Activated CD8-positive, alpha-beta T cell treated with anti-CD3 and anti-CD28 coated beads, Interleukin-2, amount 10 ng/mL, durations not matched to agents 7 days and 5 days (primary cell): ENCODE results near the gene TNFSF4. TPM values are rescaled to one million over a fixed set of nuclear protein-coding genes. Genes with fewer than 3 reads are reported as not detected.

Experiments used
- ATAC-seq: fragments of 150-1000 bp; cut with Tn5 transposase; one replicate; pipeline ENCODE4 v1.10.0; 2021; ENCODE audit warnings: moderate library complexity
- CTCF ChIA-PET: fragments of 350-600 bp; sonication (Branson Sonifier 250); formaldehyde crosslinking; loops from one replicate; lab custom pipeline; 2021; ENCODE audit warnings: antibody characterized with exemption; lab: Charles Lee
- POLR2A ChIA-PET: fragments of 350-600 bp; sonication (Branson Sonifier 250); formaldehyde crosslinking; loops from one replicate; lab custom pipeline; 2021; ENCODE audit warnings: antibody characterized with exemption; lab: Charles Lee
- DNase-seq: peaks from one replicate; pipeline ENCODE4 v3.0.0-alpha.2; 2020
- H3K27ac Mint-ChIP-seq: one replicate; pipeline ENCODE4 v1.8.0; 2021; ENCODE audit warnings: mild to moderate bottlenecking, mixed read lengths
- H3K27me3 Mint-ChIP-seq: one replicate; pipeline ENCODE4 v1.8.0; 2021; ENCODE audit warnings: low read depth, mixed read lengths
- H3K36me3 Mint-ChIP-seq: one replicate; pipeline ENCODE4 v1.8.0; 2021; ENCODE audit warnings: low read depth, mixed read lengths
- H3K4me1 Mint-ChIP-seq: one replicate; pipeline ENCODE4 v1.8.0; 2021; ENCODE audit warnings: low read depth, mixed read lengths
- H3K4me3 Mint-ChIP-seq: one replicate; pipeline ENCODE4 v1.8.0; 2021; ENCODE audit warnings: mild to moderate bottlenecking, mixed read lengths
- H3K9me3 Mint-ChIP-seq: one replicate; pipeline ENCODE4 v1.8.0; 2022; ENCODE audit warnings: mixed read lengths; ENCODE audit not compliant: insufficient read depth
- total RNA-seq, 2 experiments: library from RNA; stranded (reverse); gene quantifications; one replicate each; pipeline ENCODE4 v1.2.3, GENCODE V29; 2021

The TNFSF4 gene
- 1 to 10 TPM; 5.0 to 5.1 TPM for total RNA-seq

DNA sequence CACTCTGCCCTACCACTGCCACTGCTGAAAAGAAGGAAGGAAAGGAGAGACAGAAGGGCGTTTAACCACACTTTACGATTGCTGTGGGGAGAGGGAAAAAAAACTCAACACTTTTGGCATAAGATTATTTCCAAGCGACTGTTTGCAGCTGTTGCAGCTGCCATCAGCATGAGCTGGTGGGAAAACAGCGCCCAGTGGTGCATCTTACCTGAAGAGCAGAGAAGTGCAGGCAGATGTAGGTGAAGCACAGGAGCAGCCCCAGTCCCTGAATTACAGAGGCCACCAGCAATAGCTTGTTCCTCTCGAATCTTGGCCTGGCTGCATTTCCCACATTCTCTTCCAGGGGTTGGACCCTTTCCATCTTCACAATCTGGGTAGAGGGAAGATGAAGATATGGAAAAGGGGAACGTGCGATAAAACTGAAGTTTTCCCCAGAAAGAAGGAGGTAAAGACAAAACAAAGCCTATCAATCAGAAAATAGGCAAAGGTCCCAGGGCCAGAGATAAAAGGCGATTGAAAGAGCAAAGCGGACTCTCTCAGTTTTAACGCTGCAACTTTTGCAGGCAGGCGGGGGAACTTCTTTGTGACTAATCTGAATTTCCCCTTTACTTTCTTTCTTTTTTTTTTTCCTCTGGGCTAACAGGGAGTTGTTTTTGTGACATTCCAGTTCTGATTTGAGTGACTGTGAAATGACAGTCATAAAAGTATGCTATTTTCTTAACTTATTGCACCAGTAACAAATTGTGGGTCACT lies at the start of gene TNFSF4:
Gene TNFSF4 (minus strand): TSS at position 516 of the 753 bp plus-strand sequence. CDS start 155 bp downstream, at position 361.
- Mint-ChIP-seq H3K27ac (peak within 1 kb of the TSS; percentile 85), H3K36me3 (peaks cover 3% of the 10 kb centered on the region), H3K9me3 (no peaks in the 10 kb centered on the region), H3K4me1 (peaks cover 63% of the 10 kb centered on the region), H3K27me3 (peaks cover 9% of the 10 kb centered on the region), H3K4me3 (peak within 1 kb of the TSS; percentile 78)
- DNase-seq: peak; percentile 32
- no peak for ATAC-seq
- POLR2A ChIA-PET: interaction anchor here (1.0 to 1.4 kb wide), 2 partner anchors 175 to 381 kb away, joined by 3 read pairs; no protein-coding TSS in a partner anchor
- CTCF ChIA-PET: interaction anchor here (0.8 to 13.6 kb wide), 7 partner anchors 9 to 464 kb away, joined by 3 to 285 read pairs (median 4); no protein-coding TSS in a partner anchor

DNA sequence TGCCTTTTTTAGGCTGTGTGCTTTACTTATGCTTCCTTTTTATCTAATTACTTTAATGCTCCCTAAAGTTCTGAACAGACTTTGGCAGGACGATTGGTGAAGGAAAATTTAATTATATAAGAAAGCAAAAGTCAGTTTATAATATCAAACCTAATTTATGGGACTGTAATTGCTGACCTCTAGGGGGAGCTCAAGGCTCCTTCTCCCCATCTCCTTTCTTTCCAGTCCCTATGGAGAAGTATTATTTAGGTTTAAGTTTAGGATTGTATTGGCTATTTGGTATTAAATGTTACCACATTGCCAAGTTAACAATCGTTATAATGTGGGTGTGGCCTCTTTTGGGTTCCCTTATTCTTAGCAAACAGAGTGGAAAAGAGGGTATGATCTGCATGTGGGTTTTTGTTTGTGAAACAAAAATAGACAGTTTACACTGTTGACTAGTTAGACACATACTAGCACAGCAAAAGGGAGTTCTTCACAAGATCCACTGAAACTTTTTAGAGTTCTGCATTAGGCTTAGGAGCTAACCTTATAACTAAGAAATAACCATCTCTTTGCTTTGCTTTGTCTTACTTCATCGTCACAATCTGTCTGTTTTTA lies 48.2 kb upstream of the TNFSF4 start:
- peaks cover 3% of the 10 kb centered on the region for H3K36me3 Mint-ChIP-seq
- ChIA-PET POLR2A (no interaction called here), CTCF (interaction anchor here (0.6 to 1.8 kb wide), 12 partner anchors 10 to 510 kb away, joined by 3 to 6 read pairs (median 4); no protein-coding TSS in a partner anchor)
- DNase-seq: no peak
- peaks cover 6% of the 10 kb centered on the region for H3K4me1 Mint-ChIP-seq
- H3K9me3 Mint-ChIP-seq: peaks cover 10% of the 10 kb centered on the region
- H3K27ac Mint-ChIP-seq: no peak overlapping the region
- no peak overlapping the region for H3K4me3 Mint-ChIP-seq
- ATAC-seq: no peak
- H3K27me3 Mint-ChIP-seq: no peaks in the 10 kb centered on the region

GRCh38 chr1:173253046-173253445 lies 45.9 kb upstream of the TNFSF4 start:
- peaks cover 6% of the 10 kb centered on the region for H3K4me1 Mint-ChIP-seq
- no peak overlapping the region for H3K27ac Mint-ChIP-seq
- no peaks in the 10 kb centered on the region for H3K9me3 Mint-ChIP-seq
- H3K36me3 Mint-ChIP-seq: no peaks in the 10 kb centered on the region
- CTCF ChIA-PET: interaction anchor here (0.8 to 1.8 kb wide), 3 partner anchors 43 to 508 kb away, joined by 3 to 7 read pairs (median 5); no protein-coding TSS in a partner anchor
- POLR2A ChIA-PET: no interaction called here
- ATAC-seq (no peak), DNase-seq (no peak)
- no peak overlapping the region for H3K4me3 Mint-ChIP-seq
- no peaks in the 10 kb centered on the region for H3K27me3 Mint-ChIP-seq

- no peaks in the 10 kb centered on the region for H3K36me3 Mint-ChIP-seq
- no peaks in the 10 kb centered on the region for H3K9me3 Mint-ChIP-seq
- ChIA-PET POLR2A (no interaction called here), CTCF (interaction anchor here (1.2 kb wide), 1 partner anchor 504 kb away, joined by 4 read pairs; no protein-coding TSS in a partner anchor)
- H3K27ac Mint-ChIP-seq: no peak overlapping the region
- H3K4me1 Mint-ChIP-seq: peaks cover under 1% of the 10 kb centered on the region
- DNase-seq (no peak), ATAC-seq (no peak)
- no peak overlapping the region for H3K4me3 Mint-ChIP-seq
- no peaks in the 10 kb centered on the region for H3K27me3 Mint-ChIP-seq
These were observed 42.2 kb upstream of the TNFSF4 start for GRCh38 chr1:173249349-173249748.

DNA sequence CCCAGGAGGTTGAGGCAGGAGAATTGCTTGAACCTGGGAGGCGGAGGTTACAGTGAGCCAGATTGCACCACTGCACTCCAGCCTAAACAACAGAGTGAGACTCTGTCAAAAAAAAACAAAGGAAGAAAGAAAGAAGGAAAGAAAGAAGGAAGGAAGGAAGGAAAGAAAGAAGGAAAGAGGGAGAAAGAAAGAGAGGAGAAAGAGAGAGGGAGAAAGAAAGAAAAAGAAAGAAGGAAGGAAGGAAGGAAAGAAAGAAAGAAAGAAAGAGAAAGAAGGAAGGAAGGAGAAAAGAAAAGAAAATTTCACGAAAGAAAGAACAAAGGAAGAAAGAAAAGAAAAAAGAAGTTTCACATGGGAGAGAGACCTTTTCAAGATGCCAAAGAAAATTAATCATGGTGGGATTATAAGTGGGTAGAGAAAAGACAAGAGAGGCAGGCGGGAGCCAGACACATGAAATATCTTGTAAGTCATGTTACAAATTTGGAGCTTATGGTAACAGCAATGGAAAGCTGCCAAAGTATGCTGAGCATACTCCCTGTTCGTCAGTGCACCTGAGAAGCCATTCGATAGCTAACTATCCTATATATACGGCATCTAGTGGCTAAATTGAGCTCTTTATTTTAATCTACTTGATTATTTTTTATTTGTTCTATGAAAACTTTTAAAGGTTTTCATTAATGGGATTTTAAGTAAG lies 41.3 kb upstream of the TNFSF4 start:
- CTCF ChIA-PET: interaction anchor here (1.2 kb wide), 1 partner anchor 503 kb away, joined by 4 read pairs; no protein-coding TSS in a partner anchor
- no peak overlapping the region for H3K27ac Mint-ChIP-seq
- no peak overlapping the region for H3K4me3 Mint-ChIP-seq
- H3K36me3 Mint-ChIP-seq: peaks cover 3% of the 10 kb centered on the region
- H3K9me3 Mint-ChIP-seq: peaks cover 7% of the 10 kb centered on the region
- H3K27me3 Mint-ChIP-seq: no peaks in the 10 kb centered on the region
- ATAC-seq (no peak), DNase-seq (no peak)
- POLR2A ChIA-PET: no interaction called here
- H3K4me1 Mint-ChIP-seq: no peaks in the 10 kb centered on the region

- ChIA-PET POLR2A (no interaction called here), CTCF (no interaction called here)
- ATAC-seq (no peak), DNase-seq (no peak)
- H3K9me3 Mint-ChIP-seq: peaks cover 20% of the 10 kb centered on the region
- no peak overlapping the region for H3K27ac Mint-ChIP-seq
- H3K27me3 Mint-ChIP-seq: no peaks in the 10 kb centered on the region
- no peaks in the 10 kb centered on the region for H3K4me1 Mint-ChIP-seq
- H3K36me3 Mint-ChIP-seq: peaks cover 3% of the 10 kb centered on the region
- no peak overlapping the region for H3K4me3 Mint-ChIP-seq
These were observed 38.8 kb upstream of the TNFSF4 start for GRCh38 chr1:173245892-173246291.

DNA sequence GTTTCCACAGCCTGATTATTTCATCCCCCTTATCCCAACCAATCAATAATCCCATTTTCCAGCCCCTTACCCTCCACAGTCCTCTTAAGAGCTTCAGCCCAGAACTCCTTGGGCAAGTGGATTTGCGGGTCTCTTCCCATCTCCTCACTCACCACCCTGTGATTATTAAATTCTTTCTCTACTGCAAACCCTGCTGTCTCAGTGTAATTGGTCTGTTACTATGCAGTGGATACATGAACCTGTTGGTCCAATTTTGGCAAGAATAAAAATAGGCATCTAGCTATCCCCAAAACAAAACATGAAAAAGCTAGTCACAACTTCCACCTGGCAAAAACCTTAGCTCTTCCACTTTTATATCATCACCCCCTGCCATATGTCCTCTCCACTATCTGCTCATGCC lies 36.2 kb upstream of the TNFSF4 start:
- no peaks in the 10 kb centered on the region for H3K4me1 Mint-ChIP-seq
- ChIA-PET POLR2A (no interaction called here), CTCF (interaction anchor here (1.1 to 1.7 kb wide), 2 partner anchors 12 to 13 kb away, joined by 3 to 6 read pairs; no protein-coding TSS in a partner anchor)
- H3K4me3 Mint-ChIP-seq: no peak overlapping the region
- H3K9me3 Mint-ChIP-seq: peaks cover 28% of the 10 kb centered on the region
- H3K27ac Mint-ChIP-seq: no peak overlapping the region
- ATAC-seq (no peak), DNase-seq (no peak)
- no peaks in the 10 kb centered on the region for H3K27me3 Mint-ChIP-seq
- peaks cover 3% of the 10 kb centered on the region for H3K36me3 Mint-ChIP-seq

GRCh38 chr1:173241528-173242347 lies 34.6 kb upstream of the TNFSF4 start:
- no peak overlapping the region for H3K4me3 Mint-ChIP-seq
- ATAC-seq (no peak), DNase-seq (no peak)
- H3K27ac Mint-ChIP-seq: no peak overlapping the region
- peaks cover 28% of the 10 kb centered on the region for H3K9me3 Mint-ChIP-seq
- no peaks in the 10 kb centered on the region for H3K4me1 Mint-ChIP-seq
- ChIA-PET CTCF (no interaction called here), POLR2A (no interaction called here)
- peaks cover 3% of the 10 kb centered on the region for H3K36me3 Mint-ChIP-seq
- H3K27me3 Mint-ChIP-seq: no peaks in the 10 kb centered on the region

DNA sequence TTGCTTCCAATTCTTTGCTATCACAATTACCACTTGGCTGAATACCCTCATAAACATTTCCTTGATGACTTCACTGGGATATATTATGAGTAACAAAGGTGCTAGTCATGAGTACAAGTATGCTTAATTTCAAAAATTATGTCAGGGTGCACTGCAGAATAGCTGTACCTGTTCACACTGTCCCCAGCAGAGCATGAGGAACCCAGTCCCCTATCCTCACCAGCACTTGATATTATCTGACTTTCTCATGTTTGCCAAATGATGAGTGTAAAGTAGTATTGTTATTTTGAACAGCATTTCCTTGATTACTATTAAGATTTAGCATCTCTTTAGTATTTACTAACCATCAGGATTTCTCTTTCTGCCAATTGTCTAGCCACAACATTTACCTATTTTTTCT lies 33.5 kb upstream of the TNFSF4 start:
- H3K9me3 Mint-ChIP-seq: peaks cover 28% of the 10 kb centered on the region
- ATAC-seq: no peak
- no peak overlapping the region for H3K27ac Mint-ChIP-seq
- ChIA-PET CTCF (no interaction called here), POLR2A (no interaction called here)
- H3K4me3 Mint-ChIP-seq: no peak overlapping the region
- H3K36me3 Mint-ChIP-seq: peaks cover 3% of the 10 kb centered on the region
- H3K4me1 Mint-ChIP-seq: no peaks in the 10 kb centered on the region
- DNase-seq: no peak
- H3K27me3 Mint-ChIP-seq: no peaks in the 10 kb centered on the region

GRCh38 chr1:173239058-173239457 lies 31.9 kb upstream of the TNFSF4 start:
- no peaks in the 10 kb centered on the region for H3K4me1 Mint-ChIP-seq
- peaks cover 3% of the 10 kb centered on the region for H3K36me3 Mint-ChIP-seq
- H3K27me3 Mint-ChIP-seq: no peaks in the 10 kb centered on the region
- DNase-seq (no peak), ATAC-seq (no peak)
- H3K4me3 Mint-ChIP-seq: no peak overlapping the region
- CTCF ChIA-PET: no interaction called here
- POLR2A ChIA-PET: no interaction called here
- peaks cover 28% of the 10 kb centered on the region for H3K9me3 Mint-ChIP-seq
- no peak overlapping the region for H3K27ac Mint-ChIP-seq

DNA sequence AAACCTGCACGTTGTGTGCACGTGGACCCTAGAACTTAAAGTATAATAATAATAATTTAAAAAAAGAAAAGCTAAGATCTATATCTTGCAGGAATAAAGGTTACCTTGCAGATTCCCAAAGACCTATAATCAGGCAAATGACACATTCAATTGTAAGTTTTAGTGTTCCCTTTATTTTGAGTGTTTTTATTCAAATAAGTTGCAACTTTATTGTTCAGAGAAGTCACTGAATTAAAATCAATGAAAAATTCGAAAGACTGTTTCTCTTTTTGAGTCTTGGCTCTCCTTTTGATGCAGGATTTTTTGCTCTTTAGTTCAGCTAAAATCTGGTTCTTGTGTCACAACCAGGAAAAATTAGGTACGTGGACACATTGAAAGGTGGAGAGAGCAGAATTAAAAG lies 27.8 kb upstream of the TNFSF4 start:
- Mint-ChIP-seq H3K27ac (no peak overlapping the region), H3K4me3 (no peak overlapping the region), H3K4me1 (no peaks in the 10 kb centered on the region), H3K9me3 (peaks cover 3% of the 10 kb centered on the region), H3K36me3 (peaks cover 2% of the 10 kb centered on the region), H3K27me3 (peaks cover 1% of the 10 kb centered on the region)
- DNase-seq: no peak
- ATAC-seq: no peak
- ChIA-PET POLR2A (no interaction called here), CTCF (interaction anchor here (1.4 kb wide), 1 partner anchor 19 kb away, joined by 3 read pairs; no protein-coding TSS in a partner anchor)
